Adrenal gland (tissue), 5 donors: ENCODE measurements around the gene ZRSR2.

Source experiments
- POLR2A ChIP-seq, 2 donors: fragments of 450-650 bp; IDR thresholded peaks; one replicate each; pipeline ENCODE4 v1.6.1; 2017; ENCODE audit warnings: antibody characterized with exemption in 2 of 2, mild to moderate bottlenecking in 2 of 2, moderate library complexity in 1 of 2
- TF ChIP-seq, protein P1 (sequence below), 6 experiments: fragments of 450-650 bp in 4 of 6; fragments of 200-600 bp in 2 of 6; sonication (generic) in 1 of 6; IDR thresholded peaks; 1 replicate in 5 of 6; 2 replicates in 1 of 6; pipeline versions ENCODE4 v1.5.1 to v1.8.0; 2016 to 2021; ENCODE audit warnings: antibody characterized with exemption in 6 of 6, mild to moderate bottlenecking in 2 of 6, moderate library complexity in 1 of 6
- donor health status: DM: no; HTN: no; CAD: no.

DNA sequence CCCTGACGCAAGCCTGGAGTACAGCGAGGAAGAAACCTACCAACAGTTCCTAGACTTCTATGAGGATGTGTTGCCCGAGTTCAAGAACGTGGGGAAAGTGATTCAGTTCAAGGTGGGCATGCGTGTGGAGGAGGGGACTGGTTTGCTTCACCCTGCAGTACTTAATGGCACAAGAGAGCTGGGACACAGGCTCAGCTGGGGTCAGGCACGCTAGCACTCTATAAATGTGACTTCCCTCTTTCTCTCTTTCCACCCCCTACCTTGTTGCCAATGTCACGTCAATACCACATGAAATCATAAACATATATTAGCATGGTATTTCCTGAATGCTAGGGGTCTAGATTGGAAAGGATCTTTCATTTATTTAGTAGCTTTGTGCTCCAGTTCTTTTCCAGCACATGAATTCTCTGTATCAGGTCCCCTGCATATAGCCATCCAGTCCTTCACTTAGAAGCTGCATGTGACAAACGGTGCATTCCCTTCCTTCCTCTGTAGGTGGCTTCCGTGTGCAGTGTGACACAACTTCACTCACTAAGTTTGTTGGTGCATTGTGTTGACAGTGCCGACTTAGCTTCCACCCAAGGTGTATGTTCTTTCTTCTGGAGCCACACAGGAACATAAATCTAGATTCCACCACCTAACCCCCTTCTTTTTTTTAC lies 25.6 kb downstream of the ZRSR2 start:
- TF ChIP-seq, protein P1, sequence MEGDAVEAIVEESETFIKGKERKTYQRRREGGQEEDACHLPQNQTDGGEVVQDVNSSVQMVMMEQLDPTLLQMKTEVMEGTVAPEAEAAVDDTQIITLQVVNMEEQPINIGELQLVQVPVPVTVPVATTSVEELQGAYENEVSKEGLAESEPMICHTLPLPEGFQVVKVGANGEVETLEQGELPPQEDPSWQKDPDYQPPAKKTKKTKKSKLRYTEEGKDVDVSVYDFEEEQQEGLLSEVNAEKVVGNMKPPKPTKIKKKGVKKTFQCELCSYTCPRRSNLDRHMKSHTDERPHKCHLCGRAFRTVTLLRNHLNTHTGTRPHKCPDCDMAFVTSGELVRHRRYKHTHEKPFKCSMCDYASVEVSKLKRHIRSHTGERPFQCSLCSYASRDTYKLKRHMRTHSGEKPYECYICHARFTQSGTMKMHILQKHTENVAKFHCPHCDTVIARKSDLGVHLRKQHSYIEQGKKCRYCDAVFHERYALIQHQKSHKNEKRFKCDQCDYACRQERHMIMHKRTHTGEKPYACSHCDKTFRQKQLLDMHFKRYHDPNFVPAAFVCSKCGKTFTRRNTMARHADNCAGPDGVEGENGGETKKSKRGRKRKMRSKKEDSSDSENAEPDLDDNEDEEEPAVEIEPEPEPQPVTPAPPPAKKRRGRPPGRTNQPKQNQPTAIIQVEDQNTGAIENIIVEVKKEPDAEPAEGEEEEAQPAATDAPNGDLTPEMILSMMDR (IDR thresholded peaks at IDR 0.05): peak in 4 of 6 experiments; percentile 20 to 30 (median 24)
- TF ChIP-seq POLR2A (IDR thresholded peaks at IDR 0.05): no peak
